K562 (cell line): Measurements from ENCODE around the gene TPPP. TPM values are rescaled to one million over a fixed set of nuclear protein-coding genes. Genes with fewer than 3 reads are reported as not detected.

ENCODE experiments used
- ATAC-seq: fragments of 200-7000 bp; cut with Tn5 transposase; 3 replicates; pipeline ENCODE4 v1.9.1; 2020; ENCODE audit warnings: moderate library complexity
- BruUV-seq: library from RNA; stranded (reverse); fragments of 400-500 nt; replicated peaks from 2 replicates; lab custom pipeline; 2021; lab: Mats Ljungman, UMichigan
- CTCF ChIA-PET: fragments of 300-600 bp; formaldehyde crosslinking; extraction: SDS; loops from one replicate; lab custom pipeline; 2021; ENCODE audit warnings: low intra/inter-chr PET ratio; lab: Yijun Ruan, JAX
- POLR2A ChIA-PET: fragments of 300-600, 350-650 bp; sonication (Branson Sonifier 250); formaldehyde crosslinking; extraction: SDS; loops from one replicate; lab custom pipeline; 2021; ENCODE audit warnings: antibody characterized with exemption, inconsistent platforms; lab: Yijun Ruan, JAX
- DNase-seq, 4 experiments: peaks; one replicate each; pipeline versions ENCODE4 v3.0.0 to v3.0.0-alpha.2; 2011 to 2018; ENCODE audit warnings: low spot score in 3 of 4, mixed read lengths in 3 of 4; ENCODE audit errors: extremely low read depth in 1 of 4
- FAIRE-seq: peaks from 2 replicates; lab custom pipeline; 2011; peaks lifted over from hg19 to GRCh38; lab: Jason Lieb, UNC
- H2AFZ ChIP-seq: 2 replicates; pipeline ENCODE4 v1.6.0; 2011; ENCODE audit warnings: low read depth, low read length, control low read depth, inconsistent platforms
- H3K27ac ChIP-seq: fragments of 200-600 bp; 3 replicates; pipeline ENCODE4 v1.8.0; 2011; ENCODE audit warnings: low read depth, mild to moderate bottlenecking, control low read depth, inconsistent platforms, low read length, moderate library complexity, mixed read lengths; ENCODE audit errors: extremely low read depth
- H3K27me3 ChIP-seq, 2 experiments: fragments of 300-600 bp in 1 of 2; 2 replicates in 1 of 2; 3 replicates in 1 of 2; pipeline versions ENCODE4 v1.6.0 to v1.8.0; 2011; ENCODE audit warnings: inconsistent platforms in 2 of 2, low read length in 2 of 2, mild to moderate bottlenecking in 1 of 2, mixed read lengths in 1 of 2, moderate library complexity in 1 of 2; ENCODE audit not compliant: control insufficient read depth in 2 of 2, insufficient read depth in 2 of 2
- H3K36me3 ChIP-seq: fragments of 300-600 bp; 3 replicates; pipeline ENCODE4 v1.8.0; 2011; ENCODE audit warnings: mild to moderate bottlenecking, low read length, inconsistent platforms; ENCODE audit not compliant: control insufficient read depth, insufficient read depth
- H3K4me1 ChIP-seq, 2 experiments: fragments of 200-600 bp in 1 of 2; replicated peaks in 1 of 2; 2 replicates in 1 of 2; 3 replicates in 1 of 2; pipeline versions ENCODE4 v1.5.1 to v1.8.0; 2011; ENCODE audit warnings: inconsistent platforms in 2 of 2, low read length in 2 of 2, mild to moderate bottlenecking in 1 of 2, mixed read lengths in 1 of 2, moderate library complexity in 1 of 2; ENCODE audit not compliant: control insufficient read depth in 2 of 2, insufficient read depth in 2 of 2
- H3K4me2 ChIP-seq: 2 replicates; pipeline ENCODE4 v1.6.1; 2011; ENCODE audit warnings: low read length, control low read depth, inconsistent platforms, mixed read lengths; ENCODE audit not compliant: insufficient read depth
- H3K4me3 ChIP-seq: fragments of 200-600 bp; sonication (generic), shearing (Covaris generic); 2 replicates; pipeline ENCODE4 v1.5.1; 2016; ENCODE audit warnings: control low read depth, inconsistent platforms
- H3K79me2 ChIP-seq: fragments of 200-600 bp; 3 replicates; pipeline ENCODE4 v1.8.0; 2011; ENCODE audit warnings: low read length, inconsistent platforms; ENCODE audit not compliant: control insufficient read depth, insufficient read depth
- H3K9ac ChIP-seq, 2 experiments: 2 replicates each; pipeline versions ENCODE4 v1.6.0 to v1.6.1; 2011; ENCODE audit warnings: low read depth in 2 of 2, low read length in 2 of 2, control low read depth in 1 of 2, inconsistent platforms in 1 of 2, mild to moderate bottlenecking in 1 of 2, mixed read lengths in 1 of 2; ENCODE audit not compliant: insufficient read depth in 1 of 2
- H3K9me1 ChIP-seq: one replicate; pipeline ENCODE4 v1.6.0; 2011; ENCODE audit warnings: inconsistent platforms, mild to moderate bottlenecking, low read length, moderate library complexity; ENCODE audit not compliant: control insufficient read depth, insufficient read depth
- H3K9me3 ChIP-seq: replicated peaks from 2 replicates; pipeline ENCODE4 v1.5.1; 2011; ENCODE audit warnings: low read depth, low read length, inconsistent platforms; ENCODE audit not compliant: control insufficient read depth, insufficient read depth
- H4K20me1 ChIP-seq: replicated peaks from 2 replicates; pipeline ENCODE4 v1.6.1; 2011; ENCODE audit warnings: low read length, inconsistent platforms, mixed read lengths; ENCODE audit not compliant: control insufficient read depth, insufficient read depth
- ATF3 ChIP-seq, 2 experiments: fragments of 450-650 bp in 1 of 2; sonication (generic) in 1 of 2; formaldehyde crosslinking in 1 of 2; IDR thresholded peaks in 1 of 2; conservative IDR thresholded peaks in 1 of 2; 2 replicates each; pipeline versions ENCODE4 v1.6.1 to v1.8.1; 2016 to 2023; ENCODE audit warnings: mild to moderate bottlenecking in 2 of 2, moderate library complexity in 2 of 2, inconsistent platforms in 1 of 2, missing genetic modification reagents in 1 of 2
- GABPB1 ChIP-seq: sonication (generic); formaldehyde crosslinking; IDR thresholded peaks from 2 replicates; pipeline ENCODE4 v1.8.0; 2022; ENCODE audit warnings: mild to moderate bottlenecking, missing genetic modification reagents
- IRF2 ChIP-seq: sonication (generic); formaldehyde crosslinking; IDR thresholded peaks from 2 replicates; pipeline ENCODE4 v1.8.1; 2022; ENCODE audit warnings: mild to moderate bottlenecking, missing genetic modification reagents
- MBD2 ChIP-seq: sonication (generic); IDR thresholded peaks from 2 replicates; pipeline ENCODE4 v1.6.1; 2016; ENCODE audit warnings: low read depth, borderline replicate concordance
- MCM2 ChIP-seq: fragments of 450-650 bp; IDR thresholded peaks from 2 replicates; pipeline ENCODE4 v1.6.1; 2017; ENCODE audit warnings: low read depth, mild to moderate bottlenecking
- PHF8 ChIP-seq: fragments of 200-600 bp; sonication (generic); IDR thresholded peaks from 2 replicates; pipeline ENCODE4 v1.6.1; 2012; ENCODE audit warnings: mixed run types, mild to moderate bottlenecking, inconsistent platforms, low read length, moderate library complexity, borderline replicate concordance
- POLR2G ChIP-seq: fragments of 200-400 bp; formaldehyde crosslinking; IDR thresholded peaks from 2 replicates; pipeline ENCODE4 v1.6.1; 2017; ENCODE audit warnings: low read depth, mild to moderate bottlenecking, antibody characterized with exemption, low read length, moderate library complexity
- RBM22 ChIP-seq: fragments of 200-400 bp; formaldehyde crosslinking; IDR thresholded peaks from 2 replicates; pipeline ENCODE4 v1.6.1; 2018; ENCODE audit warnings: low read length, low read depth; ENCODE audit not compliant: poor library complexity, severe bottlenecking
- SP2 ChIP-seq: IDR thresholded peaks from 2 replicates; pipeline ENCODE4 v1.6.1; 2011; ENCODE audit warnings: mild to moderate bottlenecking, low read depth, low read length, moderate library complexity; ENCODE audit not compliant: poor library complexity, severe bottlenecking; ENCODE audit errors: extremely low read depth
- THAP7 ChIP-seq: fragments of 250-450 bp; sonication (Bioruptor Pico); IDR thresholded peaks from 2 replicates; pipeline ENCODE4 v1.5.0; 2021
- ZBTB33 ChIP-seq: sonication (generic); formaldehyde crosslinking; IDR thresholded peaks from 2 replicates; pipeline ENCODE4 v1.8.1; 2023; ENCODE audit warnings: mild to moderate bottlenecking, missing genetic modification reagents
- ZNF197 ChIP-seq: fragments of 200-800 bp; sonication (Bioruptor generic); IDR thresholded peaks from 2 replicates; pipeline ENCODE4 v1.6.1; 2016; ENCODE audit warnings: low read depth, missing genetic modification characterization, missing compliant biosample characterization
- ZNF212 ChIP-seq: fragments of 450-650 bp; formaldehyde crosslinking; IDR thresholded peaks from 2 replicates; pipeline ENCODE4 v1.4.0; 2020; ENCODE audit warnings: mild to moderate bottlenecking
- ZNF253 ChIP-seq: fragments of 250-450 bp; sonication (Bioruptor Pico); conservative IDR thresholded peaks from 2 replicates; pipeline ENCODE4 v1.6.1; 2021; ENCODE audit warnings: mild to moderate bottlenecking
- ZNF561 ChIP-seq: fragments of 450-650 bp; formaldehyde crosslinking; conservative IDR thresholded peaks from 2 replicates; pipeline ENCODE4 v1.4.0; 2020; ENCODE audit warnings: mild to moderate bottlenecking, moderate library complexity
- WGBS: fragments of 100-300 bp; shearing (Covaris generic); methylation state at CpG from one replicate; pipeline ENCODE4 v1.1.6; 2016; ENCODE audit warnings: low coverage, mixed read lengths; ENCODE audit not compliant: insufficient coverage; ENCODE audit errors: missing lambda C conversion rate; 5-methylcytosine and 5-hydroxymethylcytosine counted together
- in situ Hi-C: fragments of 300-500 bp; cut with MboI; formaldehyde crosslinking; loops from 4 replicates; pipeline ENCODE4 v1.15.0; 2018; ENCODE audit warnings: inconsistent platforms, mixed read lengths
- intact Hi-C: fragments of 100-400 bp; cut with micrococcal nuclease; formaldehyde crosslinking; loops from 2 replicates; pipeline ENCODE4 v1.14.2; 2022
- polyA plus RNA-seq, 8 experiments: library from polyadenylated mRNA; depleted of rRNA in 4 of 8; stranded (reverse) in 5 of 8; unstranded in 3 of 8; fragments of >200 nt; fragmentation: Nextera tagmentation in 2 of 8; fragmentation: Illumina TruSeq in 1 of 8; extraction: Ambion mirVana in 2 of 8; extraction: Trizol in 1 of 8; gene quantifications; 2 replicates each; pipeline versions ENCODE4 v1.2.1 to v1.2.3, GENCODE V29; 2011 to 2014; ENCODE audit warnings: inconsistent platforms in 1 of 8, missing spikeins in 1 of 8
- total RNA-seq, 7 experiments: library from RNA; depleted of rRNA in 6 of 7; stranded (reverse); fragments of >200 nt in 6 of 7; fragmentation: Illumina TruSeq in 2 of 7; extraction: Trizol in 2 of 7; gene quantifications; 2 replicates each; pipeline versions ENCODE4 v1.2.1 to v1.2.3, GENCODE V29; 2011 to 2021; ENCODE audit warnings: low replicate concordance in 1 of 7

The TPPP gene
- total and polyA plus RNA-seq, 9 of the 15 experiments (the other 6 are each of a cell fraction or from before 2014, with no cell fraction given), result 0.01 to 0.07 (median 0.03) TPM; not detected in 6

GRCh38 chr5:666816-667498, 26.2 kb downstream of the TPPP start (continued):
- no peak for TF ChIP-seq ATF3 (IDR thresholded peaks at IDR 0.05)
- no peak for TF ChIP-seq ATF3 (CRISPR knock-in tag; conservative IDR thresholded peaks at IDR 0.05)
- TF ChIP-seq GABPB1 (CRISPR knock-in tag), result no peak
- no peak for TF ChIP-seq IRF2 (CRISPR knock-in tag)
- TF ChIP-seq ZNF197 (CRISPR knock-in tag), result no peak
- no peak for TF ChIP-seq PHF8
- no peak for TF ChIP-seq MCM2

- no peaks in the 10 kb centered on the region for H3K9me1 ChIP-seq
- peaks cover 25% of the 10 kb centered on the region for H4K20me1 ChIP-seq
- intact Hi-C loops (no loop called here), in situ Hi-C loops (no loop called here)
- peaks cover under 1 to 65% of the 10 kb centered on the region in 2 experiments; a peak in 3 of 5 replicates for H3K4me1 ChIP-seq
- ATAC-seq (no peak), DNase-seq (no peak), FAIRE-seq (no peak)
- no peak overlapping the region for H2AFZ ChIP-seq
- ChIA-PET CTCF (no interaction called here), POLR2A (interaction anchor here (0.5 to 0.8 kb wide), 4 partner anchors 11 to 495 kb away, joined by 3 read pairs; no protein-coding TSS in a partner anchor)
- no peak overlapping the region for H3K27ac ChIP-seq
- BruUV-seq, result no TSS peak
- no peaks in the 10 kb centered on the region for H3K79me2 ChIP-seq
- H3K4me2 ChIP-seq, result no peak overlapping the region
- WGBS, result 90% methylated on average over 38 of the region's 40 CpGs
- peaks cover 64% of the 10 kb centered on the region; the same call in 2 of the 3 replicates for H3K36me3 ChIP-seq
- no peak overlapping the region for H3K4me3 ChIP-seq
- peak overlapping the region in 1 of 2 experiments; percentile 2; a peak in 1 of 4 replicates for H3K9ac ChIP-seq
- no peaks in the 10 kb centered on the region for H3K27me3 ChIP-seq
- peaks cover 4% of the 10 kb centered on the region; the same call in 1 of the 2 replicates for H3K9me3 ChIP-seq
- TF ChIP-seq ZNF253 (CRISPR knock-in tag) (no peak), ZBTB33 (CRISPR knock-in tag) (peak; percentile 72), THAP7 (CRISPR knock-in tag) (no peak), ZNF212 (no peak), POLR2G (peak; percentile 52; the same call in 1 of the 2 replicates), RBM22 (peak; percentile 29), ZNF561 (no peak), SP2 (no peak), MBD2 (no peak)
Measured at GRCh38 chr5:665956-666711, 27.0 kb downstream of the TPPP start.
